Stimulated activated CD4-positive, alpha-beta T cell treated with anti-CD3 and anti-CD28 coated beads, Interleukin-1b, Interleukin-23, amount 100 ng/mL, for 1 hour (primary cell): ENCODE measurements around the gene MIPOL1.
"Not testable (repeated sequence)": the region's sequence is repeated elsewhere in the genome, so short reads cannot be mapped to it uniquely, and the experiment has no call there.

Experiments used
- DNase-seq, 2 donors: peaks; one replicate each; pipeline ENCODE4 v3.0.0-alpha.2; 2020; ENCODE audit warnings: low read depth in 2 of 2

Gene MIPOL1

DNA sequence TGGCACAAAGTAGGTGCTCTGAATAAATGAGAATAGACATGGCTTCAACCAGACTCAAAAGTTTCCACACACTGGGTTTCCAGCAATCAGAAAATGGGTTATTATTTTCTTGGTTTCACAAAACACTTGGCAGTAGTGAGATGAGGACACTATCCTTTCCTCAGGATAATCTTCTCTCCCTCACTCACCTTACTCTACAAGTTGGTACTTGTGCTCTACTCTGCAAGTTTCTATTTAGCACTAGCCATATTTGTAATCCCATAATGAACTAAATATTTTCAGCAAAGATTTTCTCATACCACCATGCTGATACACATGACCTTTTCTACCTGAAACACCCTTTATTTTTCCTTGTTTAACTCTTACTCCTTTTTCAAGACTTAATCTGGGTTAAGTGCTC is 259.6 kb downstream of the MIPOL1 start:
- no peak for DNase-seq

DNA sequence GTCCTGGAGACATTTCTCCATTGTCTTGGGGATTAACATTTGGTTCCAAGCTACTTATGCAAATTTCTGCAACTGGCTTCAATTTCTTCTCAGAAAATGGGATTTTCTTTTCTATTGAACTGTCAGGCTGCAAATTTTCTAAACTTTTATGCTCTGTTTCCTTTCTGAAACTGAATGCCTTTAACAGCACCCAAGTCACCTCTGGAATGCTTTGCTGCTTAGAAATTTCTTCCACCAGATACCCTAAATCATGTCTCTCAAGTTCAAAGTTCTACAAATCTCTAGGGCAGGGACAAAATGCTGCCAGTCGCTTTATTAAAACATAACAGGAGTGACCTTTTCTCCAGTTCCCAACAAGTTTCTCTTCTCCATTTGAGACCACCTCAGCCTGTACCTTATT is 264.7 kb downstream of the MIPOL1 start:
- not testable (repeated sequence) for DNase-seq

DNA sequence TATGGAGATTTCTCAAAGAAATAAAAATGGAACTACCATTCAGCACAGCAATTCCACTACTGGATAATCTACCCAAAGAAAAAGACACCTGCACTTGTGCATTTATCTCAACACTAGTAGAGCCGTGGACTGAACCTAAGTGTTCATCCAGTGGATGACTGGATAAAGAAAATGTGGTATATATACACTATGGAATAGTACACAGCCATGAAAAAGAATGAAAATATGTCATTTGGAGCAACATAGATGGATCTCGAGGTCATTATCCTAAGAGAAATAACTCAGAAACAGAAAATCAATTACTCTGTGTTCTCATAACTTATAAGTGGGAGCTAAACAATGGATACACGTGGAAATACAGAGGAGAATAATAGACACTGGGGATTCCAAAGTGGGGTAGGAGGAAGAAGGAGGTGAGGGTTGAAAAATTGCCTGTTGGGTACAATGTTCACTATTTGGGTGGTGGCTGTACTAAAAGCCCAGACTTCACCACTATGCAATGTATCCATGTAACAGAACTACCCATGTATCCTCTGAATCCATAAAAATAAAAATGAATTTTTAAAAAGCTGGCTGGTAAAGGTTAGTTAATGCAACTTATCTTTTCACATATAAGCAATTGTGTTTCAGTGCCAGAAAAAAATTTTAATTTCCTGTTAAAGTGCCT is 266.6 kb downstream of the MIPOL1 start:
- no peak for DNase-seq

DNA sequence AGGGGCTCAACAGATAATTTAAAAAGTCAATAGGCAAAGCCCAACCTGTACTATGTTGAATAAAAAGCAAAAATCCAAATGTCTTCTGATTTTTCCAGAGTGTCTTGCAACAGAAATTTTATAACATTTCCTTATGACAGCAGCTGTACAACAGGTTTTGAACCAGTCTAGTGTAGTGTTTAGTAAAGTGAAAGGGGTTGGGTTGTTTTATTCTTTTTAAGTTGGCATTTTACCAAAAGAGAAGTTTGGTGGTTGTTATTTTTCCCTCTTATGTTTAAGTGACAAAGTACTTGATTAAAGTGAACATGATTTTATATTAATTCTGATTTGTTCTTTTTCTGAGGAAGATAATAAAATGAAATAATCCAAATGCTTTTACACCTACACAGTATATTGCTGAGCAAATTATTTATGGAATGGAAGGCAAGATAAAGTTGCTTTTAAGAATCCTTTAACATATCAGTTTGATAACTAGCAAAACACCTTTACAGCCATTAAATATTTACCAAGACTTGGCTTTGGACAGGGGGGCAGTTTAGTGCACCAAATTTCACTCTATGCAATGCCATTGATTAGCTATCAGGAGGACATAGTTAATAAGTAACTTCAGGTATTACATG is 268.4 kb downstream of the MIPOL1 start:
- no peak for DNase-seq

DNA sequence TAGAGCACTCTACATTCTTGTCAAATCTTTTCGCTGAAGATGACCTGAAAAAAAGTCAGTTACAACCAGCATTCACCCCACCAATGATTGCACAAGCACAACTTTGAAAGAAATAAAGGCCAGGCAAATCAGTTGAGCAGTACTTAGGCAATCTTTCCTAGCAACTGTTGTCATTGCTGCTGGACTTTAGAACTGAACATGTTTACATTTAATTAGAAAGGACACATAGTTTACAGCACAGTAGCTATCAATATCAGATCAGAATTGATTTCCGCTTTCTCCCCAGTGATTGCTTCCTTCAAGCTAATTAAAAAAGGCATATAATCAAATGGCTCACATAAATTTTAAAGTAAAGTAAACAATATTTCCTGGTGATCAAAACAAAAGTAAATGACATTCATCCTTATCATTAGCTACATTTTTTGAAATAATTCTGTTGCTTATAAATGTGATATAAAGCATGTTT is 268.9 kb downstream of the MIPOL1 start:
- no peak for DNase-seq

DNA sequence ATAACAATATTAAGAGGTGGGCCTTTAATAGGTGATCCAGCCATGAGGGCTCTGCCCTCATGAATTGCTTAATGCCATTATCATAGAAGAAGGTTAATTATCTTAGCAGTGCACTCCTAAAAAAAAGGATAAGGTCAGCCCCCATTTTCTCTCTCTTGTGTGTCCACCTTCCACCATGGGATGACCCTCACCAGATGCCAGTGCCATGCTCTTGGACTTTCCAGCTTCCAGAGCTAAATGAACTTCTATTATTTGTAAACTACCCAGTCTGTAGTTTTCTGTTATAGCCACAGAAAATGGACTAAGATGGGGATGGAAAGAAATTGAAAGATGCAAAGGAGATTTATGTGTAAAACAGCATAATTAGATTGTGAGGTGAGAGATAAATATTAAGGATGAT is 271.9 kb downstream of the MIPOL1 start:
- no peak for DNase-seq

DNA sequence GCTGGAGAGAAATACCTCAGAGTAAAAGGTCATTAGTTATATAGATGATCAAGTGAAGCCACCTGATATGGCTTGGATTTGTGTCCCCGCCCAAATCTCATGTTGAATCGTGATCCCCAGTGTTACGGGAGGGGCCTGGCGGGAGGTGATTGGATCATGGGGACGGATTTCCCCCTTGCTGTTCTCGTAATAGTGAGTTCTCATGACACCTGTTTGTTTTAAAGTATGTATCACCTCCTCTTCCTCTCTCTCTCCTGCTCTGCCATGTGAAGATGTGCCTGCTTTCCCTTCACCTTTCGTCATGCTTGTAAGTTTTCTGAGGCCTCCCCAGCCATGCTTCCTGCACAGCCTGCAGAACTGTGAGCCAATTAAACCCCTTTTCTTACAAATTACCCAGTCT is 272.5 kb downstream of the MIPOL1 start:
- DNase-seq, result no peak

DNA sequence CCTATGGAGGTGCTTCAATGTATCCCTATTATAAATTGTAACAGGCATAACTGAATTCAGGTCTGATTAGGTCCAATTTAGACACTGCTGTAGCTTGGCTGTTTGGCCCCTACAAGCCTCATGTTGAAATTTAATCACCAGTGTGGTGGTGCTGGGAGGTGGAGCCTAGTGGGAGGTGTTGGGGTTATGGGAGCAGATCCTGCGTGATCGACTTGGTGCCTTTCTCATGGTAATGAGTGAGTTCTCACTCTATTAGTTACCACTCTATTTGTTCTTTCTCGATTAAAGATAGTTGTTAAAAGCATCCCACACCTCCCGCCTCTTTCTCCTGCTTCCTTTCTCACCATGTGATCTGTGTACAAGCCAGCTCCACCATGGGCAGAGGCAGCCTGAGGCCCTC is 275.2 kb downstream of the MIPOL1 start:
- no peak for DNase-seq

DNA sequence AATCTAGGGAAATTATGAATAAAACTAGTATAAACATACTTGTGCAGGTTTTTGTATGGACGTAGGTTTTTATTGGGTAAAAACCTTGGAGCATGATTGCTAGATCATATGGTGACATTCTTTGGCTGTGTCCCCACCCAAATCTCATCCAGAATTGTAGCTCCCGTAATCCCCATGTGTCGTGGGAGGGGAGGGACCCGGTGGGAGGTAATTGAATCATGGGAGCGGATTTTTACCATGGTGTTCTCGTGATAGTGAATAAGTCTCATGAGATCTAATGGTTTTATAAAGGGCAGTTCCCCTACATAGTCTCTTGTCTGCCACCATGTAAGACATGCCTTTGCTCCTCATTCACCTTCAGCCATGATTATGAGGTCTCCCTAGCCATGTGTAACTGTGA is 276.5 kb downstream of the MIPOL1 start:
- DNase-seq, result no peak

DNA sequence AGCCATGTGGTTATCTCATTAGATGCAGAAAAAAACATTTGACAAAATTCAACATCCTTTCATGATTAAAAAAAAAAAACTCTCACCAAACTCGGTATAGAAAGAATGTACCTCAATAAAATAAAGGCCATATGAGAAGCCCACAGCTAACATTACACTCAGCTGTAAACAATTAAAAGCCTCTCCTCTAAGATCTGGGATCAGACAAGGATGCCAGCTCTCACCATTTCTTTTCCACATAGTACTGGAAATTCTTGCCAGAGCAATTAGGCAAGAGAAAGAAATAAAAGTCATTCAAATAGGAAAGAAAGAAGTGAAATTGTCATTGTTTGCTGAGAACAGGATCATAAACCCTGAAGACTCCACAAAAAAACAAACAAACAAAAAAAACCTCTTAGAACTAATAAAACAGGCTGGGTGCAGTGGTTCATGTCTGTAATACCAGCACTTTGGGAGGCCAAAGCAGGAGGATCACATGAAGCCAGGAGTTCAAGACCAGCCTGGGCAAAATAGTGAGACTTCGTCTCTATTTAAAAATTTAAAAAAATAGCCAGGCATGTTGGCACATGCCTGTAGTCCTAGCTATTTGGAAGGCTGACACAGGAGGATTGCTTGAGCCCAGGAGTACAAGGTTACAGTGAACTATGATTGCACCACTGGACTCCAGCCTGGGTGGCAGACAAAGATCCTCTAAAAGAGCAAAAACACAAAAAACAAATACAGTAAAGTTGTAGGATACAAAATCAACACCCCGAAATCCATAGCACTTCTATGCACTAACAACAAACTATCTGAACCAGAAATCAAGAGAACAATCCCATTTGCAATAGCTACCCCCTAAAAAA is 282.9 kb downstream of the MIPOL1 start:
- no peak for DNase-seq

DNA sequence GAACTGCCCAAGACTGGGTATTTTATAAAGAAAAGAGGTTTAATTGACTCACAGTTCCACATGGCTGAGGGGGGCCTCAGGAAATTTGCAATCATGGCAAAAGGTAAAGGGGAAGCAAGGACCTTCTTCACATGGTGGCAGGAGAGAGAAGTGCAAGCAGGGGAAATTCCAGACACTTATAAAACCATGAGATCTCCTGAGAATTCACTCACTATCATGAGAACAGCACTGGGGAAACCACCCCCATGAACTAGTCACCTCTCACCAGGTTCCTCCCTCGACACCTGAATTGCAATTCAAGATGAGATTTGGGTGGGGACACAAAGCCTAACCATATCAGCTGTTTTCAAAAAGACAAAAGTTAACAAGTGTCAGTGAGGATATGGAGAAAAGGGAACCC is 284.7 kb downstream of the MIPOL1 start:
- DNase-seq, result no peak

DNA sequence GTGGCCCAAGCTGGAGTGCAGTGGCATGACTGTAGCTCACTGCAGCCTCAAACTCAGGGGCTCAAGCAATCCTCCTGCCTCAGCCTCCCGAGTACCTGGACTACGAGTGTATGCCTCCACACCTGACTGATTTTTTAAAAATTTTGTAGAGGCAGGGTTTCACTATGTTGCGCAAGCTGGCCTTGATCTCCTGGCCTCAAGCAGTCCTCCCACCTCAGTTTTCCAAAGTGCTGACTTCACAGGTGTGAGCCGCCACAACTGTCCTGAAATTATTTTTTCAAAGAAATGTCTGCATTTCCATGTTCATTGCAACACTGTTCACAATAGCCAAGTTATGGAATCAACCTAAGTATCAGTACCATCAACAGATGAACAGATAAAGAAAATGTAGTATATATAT is 285.9 kb downstream of the MIPOL1 start:
- no peak for DNase-seq

DNA sequence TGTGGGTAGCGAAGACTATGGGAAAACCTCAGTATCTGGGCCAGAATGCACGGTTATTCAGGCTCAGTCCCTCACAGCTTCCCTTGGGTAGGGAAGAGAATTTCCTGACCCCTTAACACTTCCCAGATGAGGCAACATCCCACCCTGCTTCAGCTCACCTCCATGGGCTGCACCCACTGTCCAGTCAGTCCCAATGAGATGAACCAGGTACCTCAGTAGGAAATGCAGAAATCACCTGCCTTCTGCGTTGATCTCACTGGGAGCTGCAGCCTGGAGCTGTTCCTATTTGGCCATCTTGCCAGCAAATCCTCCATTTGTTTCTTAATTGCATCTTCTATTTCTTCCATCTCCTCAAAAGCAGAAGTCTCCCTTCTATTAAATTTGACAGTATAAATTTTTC is 292.9 kb downstream of the MIPOL1 start:
- no peak for DNase-seq

DNA sequence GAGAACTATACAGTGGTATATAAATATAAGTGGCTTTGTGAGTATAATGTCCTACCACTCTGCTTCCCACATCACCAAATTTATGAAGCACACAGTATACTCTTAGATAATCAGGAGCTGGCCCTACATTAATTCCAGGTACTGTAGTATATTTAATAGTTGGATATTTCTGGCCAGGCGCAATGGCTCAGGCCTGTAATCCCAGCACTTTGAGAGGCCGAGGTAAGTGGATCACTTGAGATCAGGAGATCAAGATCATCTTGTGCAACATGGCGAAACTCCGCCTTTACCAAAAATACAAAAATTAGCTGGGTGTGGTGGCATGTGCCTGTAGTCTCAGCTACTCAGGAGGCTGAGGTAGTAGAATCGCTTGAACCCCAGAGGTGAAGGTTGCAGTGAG is 293.3 kb downstream of the MIPOL1 start:
- no peak for DNase-seq

DNA sequence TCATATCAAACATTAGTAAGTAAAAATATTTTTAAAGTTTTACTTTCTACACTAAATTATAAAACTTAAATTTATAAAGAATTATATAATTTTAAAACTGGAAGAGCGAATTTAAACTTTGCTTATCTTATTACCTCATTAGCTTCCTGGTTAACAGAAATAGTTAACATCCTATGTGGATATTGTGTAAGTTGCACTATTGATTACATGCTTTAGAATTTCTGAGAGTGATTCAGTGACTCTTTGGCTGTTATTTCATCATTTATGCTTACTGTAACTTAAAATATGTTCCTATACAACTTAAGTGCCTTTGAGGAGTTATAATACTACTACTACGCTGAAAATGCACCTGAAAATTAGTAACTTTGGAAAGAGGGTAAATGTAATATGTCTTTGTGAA is 295.9 kb downstream of the MIPOL1 start:
- no peak for DNase-seq

DNA sequence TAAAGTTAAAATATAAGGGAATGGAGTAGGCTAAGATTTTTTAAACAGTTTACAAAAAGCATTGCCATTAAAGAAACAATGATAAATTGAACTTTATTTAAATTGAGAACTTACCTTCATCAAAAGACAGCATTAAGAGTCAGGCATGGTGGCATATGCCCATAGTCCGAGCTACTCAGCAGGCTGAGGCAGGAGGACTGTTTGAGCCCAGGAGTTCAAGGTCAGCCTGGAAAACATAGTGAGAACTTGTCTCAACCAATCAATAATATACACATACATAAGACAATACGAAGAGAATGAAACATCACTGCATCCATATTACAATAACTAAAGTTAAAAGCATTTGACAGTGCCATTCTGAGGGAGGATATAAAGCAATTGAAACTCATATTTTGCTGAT is 299.7 kb downstream of the MIPOL1 start:
- DNase-seq, result no peak

DNA sequence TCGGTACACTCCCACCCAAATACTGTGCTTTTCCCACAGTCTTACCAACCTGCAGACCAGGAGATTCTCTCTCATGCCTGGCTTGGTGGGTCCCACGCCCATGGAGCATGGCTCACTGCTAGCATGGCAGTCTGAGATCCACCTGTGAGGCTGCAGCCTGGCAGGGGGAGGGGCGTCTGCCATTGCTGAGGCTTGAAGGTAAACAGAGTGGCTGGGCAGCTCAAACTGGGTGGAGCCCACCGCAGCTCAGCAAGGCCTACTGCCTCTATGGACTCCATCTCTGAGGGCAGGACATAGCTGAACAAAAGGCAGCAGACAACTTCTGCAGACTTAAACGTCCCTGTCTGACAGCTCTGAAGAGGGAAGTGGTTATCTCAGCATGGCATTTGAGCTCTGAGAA is 304.1 kb downstream of the MIPOL1 start:
- DNase-seq, result no peak

DNA sequence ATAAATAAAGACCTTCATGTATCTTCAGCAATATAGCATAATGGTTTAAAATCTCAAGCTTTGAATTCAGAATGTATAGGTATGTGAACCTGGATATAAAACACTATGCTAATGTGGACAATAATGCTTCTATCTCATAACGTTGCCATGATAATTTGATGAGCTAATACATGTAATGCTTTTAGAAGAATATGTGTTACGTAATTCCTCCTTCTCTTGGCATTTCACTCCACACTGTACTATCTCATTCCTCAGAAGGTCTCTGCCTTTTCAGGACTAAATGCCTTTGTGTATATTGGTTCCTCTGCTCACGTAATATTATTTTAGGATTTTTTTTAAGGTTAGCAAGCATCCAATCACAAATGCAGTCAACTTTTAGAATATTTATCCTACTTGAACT is 310.8 kb downstream of the MIPOL1 start:
- DNase-seq, result no peak

DNA sequence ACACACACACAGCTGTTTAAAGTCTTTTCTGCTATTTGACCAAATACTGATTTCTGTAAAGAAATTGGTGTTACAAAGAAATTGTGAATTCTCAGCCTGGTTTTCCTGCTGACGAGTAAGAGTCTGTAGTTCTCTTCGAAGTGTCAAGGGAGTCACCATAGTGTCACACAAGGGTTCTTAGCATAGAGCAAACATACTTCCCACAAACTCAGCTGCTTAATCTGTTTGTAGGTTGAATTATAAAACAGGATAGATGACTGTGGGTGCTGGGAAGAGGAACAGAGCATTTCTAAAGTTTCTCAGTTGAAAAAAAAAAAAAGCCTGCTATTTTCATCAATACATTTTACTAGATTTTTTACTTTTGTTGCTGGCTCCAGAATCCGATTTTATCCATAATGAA is 314.4 kb downstream of the MIPOL1 start:
- DNase-seq, result no peak

DNA sequence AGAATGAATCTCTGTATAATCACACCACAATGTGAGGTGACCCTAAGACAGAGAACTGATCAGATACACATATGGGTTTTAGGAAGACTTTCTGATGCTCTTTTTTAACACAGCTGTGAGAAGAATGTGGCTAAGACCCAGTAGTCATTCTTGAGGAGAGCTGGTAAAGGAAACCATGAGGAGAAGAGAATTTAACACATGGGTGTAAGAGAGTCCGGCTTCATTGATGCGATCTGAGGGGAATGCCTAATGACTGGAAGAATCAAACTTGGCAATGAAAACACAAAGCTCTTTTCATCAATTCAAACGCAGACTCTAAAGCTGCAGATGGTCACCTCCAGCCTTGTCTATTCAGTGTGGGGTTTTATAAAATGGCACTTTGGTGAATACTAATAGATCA is 318.0 kb downstream of the MIPOL1 start:
- DNase-seq, result no peak

DNA sequence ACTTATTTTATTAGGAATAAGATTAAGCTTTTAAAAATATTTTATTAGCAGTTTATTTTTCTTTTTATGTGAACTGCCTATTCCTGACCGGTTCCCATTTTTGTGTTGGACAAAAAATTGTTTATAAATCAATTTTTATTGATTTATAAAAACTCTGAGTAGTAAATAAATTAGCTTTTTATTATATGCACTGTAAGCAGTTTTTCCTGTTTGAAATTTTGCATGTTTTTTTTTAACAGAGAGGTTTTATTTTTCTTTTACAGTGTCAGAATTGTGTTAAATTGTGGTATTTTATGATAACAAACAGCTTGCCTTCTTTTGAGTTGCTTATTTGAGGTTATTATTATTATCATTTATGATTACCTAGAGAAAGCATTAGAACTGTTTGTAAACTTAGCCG is 329.3 kb downstream of the MIPOL1 start:
- no peak for DNase-seq

DNA sequence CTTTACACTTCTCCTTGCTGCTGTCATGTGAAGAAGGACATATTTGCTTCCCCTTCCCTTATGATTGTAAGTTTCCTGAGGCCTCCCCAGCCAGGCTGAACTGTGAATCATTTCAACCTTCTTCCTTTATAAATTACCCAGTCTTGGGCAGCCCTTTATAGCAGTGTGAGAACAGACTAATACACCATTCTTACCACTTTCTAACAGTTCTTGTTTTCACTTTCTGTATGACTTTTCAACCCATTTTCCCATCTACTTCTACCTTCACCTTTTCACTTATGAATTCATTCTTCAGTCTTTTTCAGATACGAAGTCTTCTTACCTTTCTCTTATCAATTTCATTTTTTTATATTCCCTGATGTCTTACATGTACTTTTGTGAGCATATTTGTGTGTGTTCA is 342.3 kb downstream of the MIPOL1 start:
- DNase-seq, result no peak

DNA sequence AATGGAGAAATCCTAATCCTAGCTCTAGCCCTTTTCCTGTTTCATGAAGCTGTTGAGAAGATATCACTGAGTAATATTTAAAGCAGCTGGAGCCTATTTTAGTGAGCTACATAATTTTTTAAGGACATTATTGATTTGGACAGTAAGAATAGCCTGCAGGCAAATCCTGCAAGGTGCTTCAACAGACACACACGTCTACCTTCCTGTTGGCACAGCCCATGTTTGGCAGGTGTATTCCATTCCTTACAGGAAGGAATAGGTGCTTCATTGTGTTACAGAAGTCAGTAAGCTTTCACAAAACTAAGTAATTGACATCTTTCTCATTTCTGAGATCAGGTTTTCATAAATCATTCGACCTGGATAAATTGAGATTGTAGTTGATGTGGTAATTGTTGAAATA is 346.7 kb downstream of the MIPOL1 start:
- DNase-seq, result no peak
